Fibroblast of skin of scalp (primary cell): ENCODE results near the gene CTDSP2.
"Not testable (repeated sequence)": the region's sequence is repeated elsewhere in the genome, so short reads cannot be mapped to it uniquely, and the experiment has no call there.

Source experiments
- DNase-seq: peaks from one replicate; pipeline ENCODE4 v3.0.0-alpha.2; 2013

The CTDSP2 gene

DNA sequence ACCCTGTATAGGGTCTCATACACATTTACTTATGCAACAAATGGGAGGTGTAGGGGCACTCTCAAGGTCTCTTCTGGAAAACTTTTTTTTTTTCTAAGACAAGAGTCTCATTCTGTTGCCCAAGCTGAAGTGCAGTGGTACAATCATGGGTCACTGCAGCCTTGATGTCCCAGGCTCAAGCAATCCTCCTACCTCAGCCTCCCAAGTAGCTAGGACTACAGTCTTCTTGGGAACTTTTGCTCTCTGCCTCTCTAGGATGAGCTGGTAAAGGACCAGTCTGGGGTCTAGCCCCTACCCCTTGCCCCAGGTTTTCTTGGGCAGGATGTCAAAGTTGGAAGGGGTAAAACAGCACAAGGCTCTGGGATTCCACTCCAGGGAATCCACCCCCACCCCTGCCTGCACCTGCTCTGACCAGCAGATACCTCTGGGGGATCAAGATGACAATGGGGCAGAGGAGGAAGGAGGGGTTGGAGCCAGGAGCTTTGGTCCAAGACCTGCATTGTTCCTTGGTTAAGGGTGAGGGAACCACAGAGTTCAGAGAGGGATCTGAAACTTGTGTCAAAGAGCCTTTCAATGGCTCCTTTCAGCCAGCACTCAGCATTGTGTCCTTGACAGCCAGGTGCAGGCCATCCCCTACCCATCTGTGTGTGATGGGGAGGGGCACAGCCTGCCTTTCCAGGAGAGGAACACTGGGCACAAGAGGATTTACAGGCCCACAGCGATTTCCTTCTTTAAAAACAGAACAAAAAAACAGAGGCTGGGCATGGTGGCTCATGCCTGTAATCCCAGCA is 12.2 kb downstream of the CTDSP2 start:
- no peak for DNase-seq

- DNase-seq: no peak
Measured at GRCh38 chr12:57833672-57834071, 12.9 kb downstream of the CTDSP2 start.

- DNase-seq: peak; percentile 44
Measured at GRCh38 chr12:57832966-57833365, 13.6 kb downstream of the CTDSP2 start.

GRCh38 chr12:57830393-57830792 is 16.1 kb downstream of the CTDSP2 start:
- no peak for DNase-seq

DNA sequence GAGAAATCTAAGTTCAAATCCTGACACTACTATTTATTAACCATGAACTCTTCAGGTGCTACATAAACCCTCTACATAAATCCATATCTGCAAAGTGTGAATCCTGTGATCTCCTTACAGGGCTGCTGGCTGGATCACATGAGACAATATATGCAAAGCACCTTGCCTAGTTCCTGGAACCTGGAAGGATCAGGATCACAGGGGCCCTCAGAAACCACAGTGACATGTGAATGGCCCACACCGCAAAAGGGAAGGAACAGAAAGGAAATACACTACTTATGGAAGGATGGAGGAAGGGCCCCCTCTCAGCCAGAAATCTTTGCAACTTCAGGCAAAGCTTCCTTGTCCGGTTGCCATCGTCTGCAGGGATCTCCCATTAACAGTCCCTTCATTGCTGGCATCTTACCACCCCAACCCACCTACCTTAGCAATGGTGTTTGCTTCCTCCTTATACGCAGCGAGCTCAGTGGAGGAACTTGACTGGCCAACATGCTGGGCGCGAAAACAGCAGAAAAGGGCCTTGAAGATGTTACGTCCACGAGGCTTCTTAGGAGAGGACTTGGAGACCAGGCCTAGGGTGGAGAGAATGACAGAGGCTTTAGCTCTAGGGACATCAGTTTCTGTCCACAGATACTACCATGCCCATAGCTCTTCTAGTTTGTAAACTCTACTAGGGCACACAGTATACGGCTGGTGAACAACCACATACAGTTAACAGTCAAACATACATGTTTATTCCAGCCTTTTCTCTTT is 17.3 kb downstream of the CTDSP2 start:
- DNase-seq: no peak

- DNase-seq: no peak
Measured at GRCh38 chr12:57826966-57827365, 19.6 kb downstream of the CTDSP2 start.

GRCh38 chr12:57826400-57826799 is 20.1 kb downstream of the CTDSP2 start:
- no peak for DNase-seq

- no peak for DNase-seq
Measured at GRCh38 chr12:57825451-57825850, 21.1 kb downstream of the CTDSP2 start.

- DNase-seq: no peak
Measured at GRCh38 chr12:57823908-57824640, 22.5 kb downstream of the CTDSP2 start.

- no peak for DNase-seq
Measured at GRCh38 chr12:57823131-57823907, 23.2 kb downstream of the CTDSP2 start.

DNA sequence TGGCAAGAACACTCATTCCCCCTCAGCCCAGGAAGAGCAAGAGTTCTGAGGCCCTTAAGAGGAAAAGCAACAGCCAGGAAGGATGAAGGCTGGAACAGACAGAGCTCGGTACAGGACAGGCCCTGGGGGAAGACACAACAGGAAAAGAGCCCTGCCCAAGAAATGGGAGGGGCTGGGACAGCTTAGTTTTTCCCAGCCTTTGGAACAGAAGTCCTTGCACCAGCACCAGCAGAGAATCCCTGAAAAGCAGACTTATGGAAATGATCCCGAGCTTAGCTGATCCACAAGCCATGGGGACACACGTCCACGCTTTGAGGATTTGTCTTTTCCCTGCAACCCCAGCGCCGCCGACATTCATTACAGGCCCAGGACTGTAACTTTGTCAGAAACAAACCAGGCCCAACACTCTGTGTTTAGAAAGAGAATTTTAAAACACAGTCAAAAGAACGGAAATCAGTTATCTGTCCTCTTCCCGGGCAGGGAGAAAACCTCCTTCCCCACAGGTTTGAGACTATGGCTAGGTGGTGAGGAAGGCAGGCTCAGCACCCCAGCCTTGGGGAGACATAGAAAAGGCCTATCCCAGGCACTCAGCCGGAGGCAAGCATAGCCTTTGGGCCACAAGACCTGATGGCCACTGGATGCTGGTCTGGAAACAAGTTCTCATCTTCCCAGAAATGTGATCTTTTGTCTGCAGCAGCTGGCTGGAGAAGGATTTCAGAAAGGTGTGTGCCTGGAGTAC is 24.0 kb downstream of the CTDSP2 start:
- DNase-seq: no peak

GRCh38 chr12:57821474-57822214 is 24.9 kb downstream of the CTDSP2 start:
- no peak for DNase-seq

DNA sequence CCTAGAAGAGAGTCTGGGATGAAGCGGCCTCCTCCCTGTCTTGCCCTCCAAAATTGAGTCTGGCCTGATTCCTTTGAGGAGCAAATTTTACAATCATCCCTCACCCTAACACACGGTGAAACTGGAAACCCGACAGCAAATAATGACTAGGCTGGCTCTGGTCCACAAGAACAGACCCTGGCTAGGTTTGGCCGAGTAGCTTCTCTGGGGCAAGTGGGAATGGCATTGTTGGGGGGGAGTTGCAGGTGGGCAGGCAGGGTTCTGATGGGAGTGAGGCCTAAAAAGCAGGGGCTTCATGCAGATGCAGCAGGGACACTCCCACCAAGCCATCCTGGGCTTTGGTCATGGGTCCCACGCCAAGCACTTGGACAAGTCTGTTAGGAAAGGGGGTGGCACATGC is 25.5 kb downstream of the CTDSP2 start:
- DNase-seq: not testable (repeated sequence)

- not testable (repeated sequence) for DNase-seq
Measured at GRCh38 chr12:57820119-57820518, 26.4 kb downstream of the CTDSP2 start.

DNA sequence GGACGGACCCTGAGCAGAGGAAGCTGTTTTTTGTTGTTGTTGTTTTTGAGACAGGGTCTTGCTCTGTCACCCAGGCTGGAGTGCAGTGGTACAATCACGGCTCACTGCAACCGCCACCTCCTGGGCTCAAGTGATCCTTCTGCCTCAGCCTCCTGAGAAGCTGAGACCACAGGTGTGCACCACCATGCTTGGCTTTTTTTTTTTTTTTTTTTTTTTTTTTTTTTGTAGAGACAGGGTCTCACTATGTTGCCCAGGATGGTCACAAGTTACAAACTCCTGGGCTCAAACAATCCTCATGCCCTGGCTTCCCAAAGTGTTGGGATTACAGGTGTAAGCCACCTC is 28.6 kb downstream of the CTDSP2 start:
- not testable (repeated sequence) for DNase-seq

GRCh38 chr12:57817261-57817989 is 29.1 kb downstream of the CTDSP2 start:
- no peak for DNase-seq

- DNase-seq: no peak
Measured at GRCh38 chr12:57816855-57817151, 29.7 kb downstream of the CTDSP2 start.

DNA sequence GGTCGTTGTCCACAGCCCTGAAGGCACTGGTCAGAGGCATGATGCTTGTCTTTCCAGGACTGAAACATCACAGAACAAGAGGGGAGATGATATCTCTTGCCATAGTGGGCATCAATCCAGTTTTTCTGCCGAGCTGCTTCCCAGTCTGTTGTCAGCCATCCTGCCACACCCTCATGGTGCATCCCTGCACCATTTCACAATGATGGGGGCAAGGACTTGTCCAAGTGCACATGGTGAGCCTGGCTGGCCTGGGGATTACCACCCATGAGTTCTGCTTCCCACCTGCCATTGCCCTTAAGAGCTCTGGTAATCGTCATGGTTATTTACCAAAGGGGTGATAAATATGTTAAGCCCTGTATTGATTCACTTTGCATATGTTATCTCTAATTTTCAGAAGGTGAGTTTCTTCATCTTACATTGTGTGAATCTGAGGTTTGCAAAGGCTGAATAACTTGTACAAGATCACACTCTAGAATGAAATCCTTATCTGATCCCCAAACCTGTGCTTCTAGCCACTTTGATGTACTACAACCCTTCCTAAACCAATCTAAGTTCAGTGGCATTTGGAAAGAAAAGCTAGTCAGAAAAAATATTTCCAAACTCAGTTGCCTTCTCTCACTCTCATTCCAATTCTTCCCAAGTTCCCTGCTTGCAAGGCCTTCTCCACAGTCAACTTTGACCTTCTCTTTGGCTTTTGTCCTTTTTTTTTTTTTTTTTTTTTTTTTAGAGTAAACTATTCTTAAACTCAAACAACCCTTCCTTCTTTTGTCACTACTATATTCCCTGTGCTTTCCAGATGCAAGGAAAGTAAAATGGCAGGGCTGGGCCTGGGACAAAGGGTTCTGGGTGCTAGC is 30.3 kb downstream of the CTDSP2 start:
- no peak for DNase-seq

DNA sequence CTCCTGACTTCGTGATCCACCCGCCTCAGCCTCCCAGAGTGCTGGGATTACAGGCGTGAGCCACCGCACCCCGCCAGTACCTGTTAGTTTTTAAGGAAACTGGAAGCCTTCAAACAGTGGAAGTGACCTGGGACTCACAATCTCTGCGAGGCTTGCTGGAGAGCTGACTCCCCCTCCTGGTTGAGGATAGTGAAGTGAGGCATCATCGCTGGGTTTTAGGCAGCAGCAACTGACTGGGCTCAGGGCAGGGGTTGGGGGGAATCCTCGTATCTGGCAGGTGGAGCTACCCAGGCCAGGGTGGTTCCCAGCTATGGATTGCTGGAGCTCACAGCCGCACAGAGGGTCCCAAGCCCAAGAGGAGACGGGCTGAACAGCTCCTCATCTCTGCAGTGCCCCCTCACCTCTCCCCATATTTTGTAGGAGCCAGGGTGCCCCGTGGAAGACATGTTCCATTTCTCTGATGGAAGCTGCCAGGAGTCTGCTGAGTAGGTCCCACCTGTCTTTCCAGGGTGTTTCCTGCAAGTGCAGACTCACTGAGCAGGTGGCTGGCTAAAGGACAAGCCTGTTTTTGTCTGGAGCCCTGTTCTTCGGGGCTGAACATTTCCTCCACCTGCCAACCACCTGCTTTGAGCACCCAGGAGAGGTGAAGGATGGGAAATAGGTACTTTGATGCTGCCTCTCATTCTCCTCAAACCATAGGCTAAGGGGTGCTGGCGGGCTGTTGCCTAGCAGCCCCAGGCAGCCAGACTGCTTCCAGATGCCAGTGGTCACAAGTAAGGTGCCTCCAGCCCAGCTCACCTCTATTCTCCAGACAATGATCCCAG is 31.1 kb downstream of the CTDSP2 start:
- DNase-seq: no peak
